22Rv1 (cell line): ENCODE results near the gene KMT2D.
A peak's percentile ranks its signal among the peaks of the same experiment; 100 is the strongest.

ENCODE experiments used
- CTCF ChIP-seq: fragments of 450-650 bp; IDR thresholded peaks from 2 replicates; pipeline ENCODE4 v1.5.1; 2017; ENCODE audit warnings: mild to moderate bottlenecking
- ZFX ChIP-seq: fragments of 450-650 bp; IDR thresholded peaks from 2 replicates; pipeline ENCODE4 v1.6.1; 2017; ENCODE audit warnings: antibody characterized with exemption, borderline replicate concordance

GRCh38 chr12:49098035-49098451, 37.4 kb upstream of the KMT2D start:
- peak; percentile 99 for TF ChIP-seq CTCF
- TF ChIP-seq ZFX, result no peak
